HG03280 (cell line): ENCODE results near the gene SUCLA2.
"Not testable (repeated sequence)": the region's sequence is repeated elsewhere in the genome, so short reads cannot be mapped to it uniquely, and the experiment has no call there.

Source experiments
- ATAC-seq: cut with Tn5 transposase; IDR thresholded peaks from one replicate; pipeline ENCODE4 v1.9.1; 2021; ENCODE audit warnings: mild to moderate bottlenecking, moderate library complexity; ENCODE audit not compliant: unreplicated experiment

The SUCLA2 gene

GRCh38 chr13:48001114-48001881 lies at the start of gene SUCLA2:
TSS of gene SUCLA2 (minus strand) at chr13:48001273. CDS start at chr13:48001269, 4 bp downstream.
- ATAC-seq = peak; percentile 99

GRCh38 chr13:48050550-48050949 lies 49.5 kb upstream of the SUCLA2 start:
- ATAC-seq = no peak

- no peak for ATAC-seq
Observed at GRCh38 chr13:48043789-48044503, 42.9 kb upstream of the SUCLA2 start.

GRCh38 chr13:48042894-48043293 lies 41.8 kb upstream of the SUCLA2 start:
- ATAC-seq = no peak

GRCh38 chr13:48040896-48041295 lies 39.8 kb upstream of the SUCLA2 start:
- no peak for ATAC-seq

- no peak for ATAC-seq
Observed at GRCh38 chr13:48040049-48040448, 39.0 kb upstream of the SUCLA2 start.

GRCh38 chr13:48038761-48039160 lies 37.7 kb upstream of the SUCLA2 start:
- ATAC-seq = no peak

GRCh38 chr13:48037346-48038173 lies 36.5 kb upstream of the SUCLA2 start, which contains the start of gene NUDT15:
TSS of gene NUDT15 (plus strand) at chr13:48037726. CDS start at chr13:48037747, 21 bp downstream.
- ATAC-seq = peak; percentile 93

- ATAC-seq = no peak
Observed at GRCh38 chr13:48029859-48030258, 28.8 kb upstream of the SUCLA2 start.

GRCh38 chr13:48028066-48028465 lies 27.0 kb upstream of the SUCLA2 start:
- no peak for ATAC-seq

GRCh38 chr13:48019796-48020195 lies 18.7 kb upstream of the SUCLA2 start:
- no peak for ATAC-seq

GRCh38 chr13:48018637-48019036 lies 17.6 kb upstream of the SUCLA2 start:
- ATAC-seq = no peak

- no peak for ATAC-seq
Observed at GRCh38 chr13:48014359-48014758, 13.3 kb upstream of the SUCLA2 start.

- ATAC-seq = no peak
Observed at GRCh38 chr13:48012668-48013067, 11.6 kb upstream of the SUCLA2 start.

- ATAC-seq = no peak
Observed at GRCh38 chr13:48010698-48011097, 9.6 kb upstream of the SUCLA2 start.

- no peak for ATAC-seq
Observed at GRCh38 chr13:48009284-48009683, 8.2 kb upstream of the SUCLA2 start.

GRCh38 chr13:48006396-48006795 lies 5.3 kb upstream of the SUCLA2 start:
- no peak for ATAC-seq

GRCh38 chr13:48004201-48004600 lies 3.1 kb upstream of the SUCLA2 start:
- no peak for ATAC-seq

- ATAC-seq = not testable (repeated sequence)
Observed at GRCh38 chr13:48001999-48002398, 926 bp upstream of the SUCLA2 start.

GRCh38 chr13:48000559-48001113 lies 437 bp downstream of the SUCLA2 start:
- peak; percentile 28 for ATAC-seq

GRCh38 chr13:47999973-48000372 lies 1.1 kb downstream of the SUCLA2 start:
- ATAC-seq = no peak
